Stimulated activated CD4-positive, alpha-beta T cell treated with anti-CD3 and anti-CD28 coated beads, Interleukin-4, amount 100 ng/mL, for 24 hours (primary cell): Measurements from ENCODE around the gene NRXN2.
"Not testable (repeated sequence)": the region's sequence is repeated elsewhere in the genome, so short reads cannot be mapped to it uniquely, and the experiment has no call there.

ENCODE experiments used
- DNase-seq: peaks from one replicate; pipeline ENCODE4 v3.0.0-alpha.2; 2020

The NRXN2 gene

DNA sequence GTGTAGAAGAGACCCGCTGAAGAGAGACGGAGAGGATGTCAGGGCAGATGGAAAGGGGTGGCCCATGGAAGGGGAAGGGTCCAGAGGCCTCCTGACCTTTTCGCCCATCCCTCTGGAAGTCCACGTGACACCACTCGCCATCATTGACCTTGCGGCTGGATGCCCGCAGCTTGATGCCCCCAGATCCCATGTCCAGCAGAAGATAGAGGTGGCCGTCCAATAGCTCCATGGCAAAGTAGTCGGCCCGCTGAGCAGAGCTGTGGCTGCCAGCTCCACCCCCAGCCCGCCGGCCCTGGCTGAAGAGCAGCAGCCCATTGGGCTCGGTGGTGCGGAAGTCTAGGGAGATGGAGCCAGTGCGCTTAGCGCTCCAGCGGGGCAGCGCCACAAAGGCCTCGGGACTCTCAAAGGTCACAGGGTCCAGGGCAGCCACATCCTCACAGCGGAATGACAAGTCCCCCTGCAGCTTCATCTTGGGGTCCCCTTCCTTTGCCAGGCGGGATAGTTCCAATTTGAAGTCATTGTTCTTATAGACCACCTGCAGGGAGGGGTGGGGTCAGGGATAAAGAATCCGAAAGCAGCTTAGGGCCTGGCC lies 55.7 kb downstream of the NRXN2 start:
- DNase-seq = no peak

DNA sequence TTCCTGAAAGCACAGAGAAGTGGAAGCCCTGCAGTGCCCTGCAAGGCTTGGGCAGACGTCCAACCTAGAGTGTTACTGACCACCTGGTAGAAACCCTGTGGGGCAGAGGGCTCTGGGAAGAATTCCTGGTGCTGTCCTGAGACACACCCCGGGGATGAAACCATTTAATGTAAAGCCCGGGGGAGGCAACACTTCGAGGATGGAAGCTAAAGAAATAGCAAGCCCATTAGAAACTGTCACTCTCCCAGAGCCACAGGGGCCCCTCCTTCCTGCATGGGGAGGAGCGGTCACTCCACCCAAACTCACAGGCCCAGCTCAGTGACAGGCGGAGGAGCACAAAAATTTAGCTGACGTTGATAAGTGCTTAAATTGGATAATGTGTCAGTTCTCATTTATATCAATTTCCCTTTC lies 57.6 kb downstream of the NRXN2 start:
- DNase-seq = no peak

DNA sequence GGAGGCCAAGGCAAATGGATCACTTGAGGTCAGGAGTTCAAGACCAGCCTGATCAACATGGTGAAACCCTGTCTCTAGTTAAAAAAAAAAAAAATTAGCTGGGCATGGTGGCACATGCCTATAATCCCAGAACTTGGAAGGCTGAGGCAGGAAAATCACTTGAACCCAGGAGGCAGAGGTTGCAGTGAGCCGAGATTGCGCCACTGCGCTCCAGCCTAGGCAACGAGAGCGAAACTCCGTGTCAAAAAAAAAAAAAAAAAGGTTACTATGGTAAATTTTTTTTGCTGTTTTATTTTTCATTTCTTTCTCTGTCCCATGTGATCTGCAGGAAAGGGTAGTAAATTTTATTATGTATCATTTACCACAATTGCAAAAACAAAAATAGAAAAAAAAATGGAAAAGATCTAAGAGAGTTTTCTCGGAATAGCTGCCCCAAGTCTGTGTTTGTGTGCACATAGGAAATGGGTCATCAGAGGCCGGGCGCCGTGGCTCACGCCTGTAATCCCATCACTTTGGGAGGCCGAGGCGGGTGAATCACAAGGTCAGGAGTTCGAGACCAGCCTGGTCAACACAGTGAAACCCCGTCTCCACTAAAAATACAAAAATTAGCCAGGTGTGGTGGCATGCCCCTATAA lies 58.6 kb downstream of the NRXN2 start:
- DNase-seq = not testable (repeated sequence)

DNA sequence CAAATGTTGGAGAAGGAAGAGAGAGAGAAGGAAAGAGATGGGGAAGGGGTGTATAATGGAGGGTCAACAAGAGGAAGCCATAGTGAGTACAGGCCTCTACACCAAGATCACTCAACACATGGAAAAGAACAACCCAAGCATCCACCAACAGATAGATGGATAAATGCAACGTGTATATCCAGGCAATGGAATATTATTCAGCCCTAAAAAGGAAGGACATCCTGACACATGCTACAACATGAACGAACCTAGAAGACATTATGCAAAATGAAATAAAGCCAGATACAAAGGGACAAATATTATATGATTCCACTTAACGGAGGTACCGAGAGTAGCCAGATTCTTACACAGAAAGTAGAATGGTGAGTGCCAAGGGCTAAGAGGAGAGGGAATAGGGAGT lies 59.3 kb downstream of the NRXN2 start:
- DNase-seq = no peak

DNA sequence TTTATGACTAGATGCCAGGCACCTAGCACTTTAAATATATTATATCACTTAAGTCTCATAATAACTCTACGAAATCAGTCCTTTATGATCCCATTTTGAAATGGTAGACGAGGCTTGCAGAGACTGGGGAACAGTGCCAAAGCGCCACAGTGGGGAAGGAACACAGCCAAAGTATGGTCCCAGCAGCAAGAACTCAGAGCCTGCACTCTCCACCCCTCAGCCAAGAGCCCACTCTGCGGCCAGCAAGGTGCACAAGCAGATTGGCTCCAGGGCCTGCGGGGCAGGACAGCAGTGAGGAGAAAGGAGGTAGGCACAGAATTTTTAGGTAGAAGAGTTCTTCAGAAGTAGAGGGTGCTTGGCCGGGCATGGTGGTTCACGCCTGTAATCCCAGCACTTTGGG lies 61.4 kb downstream of the NRXN2 start:
- no peak for DNase-seq

DNA sequence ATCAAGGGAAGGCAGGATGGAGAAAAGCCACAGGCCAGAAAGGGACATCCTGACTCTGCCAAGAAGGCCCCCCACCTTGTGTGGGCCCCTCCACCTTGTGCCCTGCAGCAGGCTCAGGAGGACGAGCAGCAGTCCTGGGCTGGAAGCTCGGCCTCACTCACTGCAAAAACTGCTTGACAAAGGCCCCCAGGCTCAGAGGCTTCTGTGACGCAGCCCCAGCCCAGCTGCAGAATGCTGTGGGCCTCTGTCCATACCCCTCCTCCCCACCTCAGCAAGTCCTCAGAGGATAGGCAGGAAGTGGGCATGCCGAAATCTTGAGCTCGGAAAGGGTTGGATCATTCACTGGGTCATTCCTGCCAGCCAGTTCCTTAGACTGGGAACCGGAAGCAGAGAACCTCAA lies 61.9 kb downstream of the NRXN2 start:
- no peak for DNase-seq

DNA sequence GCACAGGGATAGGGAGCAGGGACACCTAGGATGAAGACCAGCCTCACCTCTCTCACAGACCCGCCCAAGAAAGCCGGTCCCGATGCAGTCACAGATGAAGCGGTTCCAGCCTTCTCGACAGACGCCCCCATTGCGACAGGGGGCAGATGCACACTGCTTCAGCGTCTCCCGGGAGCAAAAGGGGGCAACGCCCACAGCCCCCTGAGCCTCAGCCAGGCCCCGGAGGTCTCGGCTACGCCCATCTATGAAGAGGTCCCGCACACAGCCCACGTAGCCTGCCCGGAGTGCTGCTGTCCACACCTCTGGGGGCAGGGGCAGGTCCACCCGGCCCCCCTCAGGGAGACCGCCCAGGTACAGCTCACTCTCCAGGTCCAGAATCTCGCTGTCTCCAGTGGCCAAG lies 62.3 kb downstream of the NRXN2 start:
- DNase-seq = no peak

DNA sequence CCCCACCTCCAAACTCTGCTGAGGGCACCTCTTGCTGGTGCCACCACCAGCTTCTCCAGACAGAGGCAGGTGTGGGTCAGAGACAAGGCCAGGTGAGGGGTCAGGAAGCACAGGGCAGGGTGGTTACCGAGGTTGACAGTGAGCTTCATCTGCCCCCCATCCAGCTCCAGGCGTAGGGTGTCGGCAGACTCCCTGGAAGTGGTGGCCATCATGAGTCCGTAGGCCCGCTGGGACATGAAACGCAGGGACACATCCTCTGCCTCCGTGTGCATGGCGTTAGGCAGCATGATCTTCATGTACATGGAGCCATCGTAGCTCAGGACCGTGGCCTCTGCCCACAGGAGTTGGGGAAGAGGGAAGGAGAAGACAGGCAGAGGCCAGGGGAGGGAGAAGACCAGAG lies 62.8 kb downstream of the NRXN2 start:
- DNase-seq = no peak

DNA sequence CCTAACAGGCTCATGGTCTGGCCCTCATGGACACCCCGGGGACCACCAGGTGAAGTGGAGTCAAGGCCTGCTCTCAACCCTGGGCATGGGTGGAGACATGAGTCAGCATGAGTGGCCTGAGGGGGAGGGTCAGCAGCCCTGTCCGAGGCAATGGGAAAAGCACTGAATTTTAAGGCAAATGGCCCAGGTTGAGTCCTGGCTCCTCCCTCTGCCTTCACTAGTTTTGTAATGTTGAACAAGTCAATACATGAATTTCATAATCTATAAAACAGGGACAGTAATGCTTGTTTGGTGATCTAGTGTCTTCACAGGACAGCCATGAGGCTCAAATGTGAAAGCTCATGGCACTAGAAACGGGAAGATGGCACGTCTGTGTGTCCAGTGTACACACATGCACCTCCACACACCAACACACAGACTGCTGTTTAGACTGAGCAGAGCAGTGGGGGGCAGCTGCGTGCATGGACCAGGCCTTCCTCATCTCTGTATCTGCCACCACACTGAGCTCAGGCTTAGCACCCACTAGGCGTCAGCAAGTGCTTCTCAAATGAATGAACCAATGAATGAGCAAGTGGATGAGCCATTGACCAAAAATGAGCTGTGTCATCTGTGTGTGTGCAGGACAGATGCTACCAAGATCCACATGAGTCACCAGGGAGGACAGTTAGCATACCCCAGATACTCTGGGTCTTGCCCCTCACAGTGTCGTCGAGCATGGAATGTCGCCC lies 63.4 kb downstream of the NRXN2 start:
- DNase-seq = no peak

DNA sequence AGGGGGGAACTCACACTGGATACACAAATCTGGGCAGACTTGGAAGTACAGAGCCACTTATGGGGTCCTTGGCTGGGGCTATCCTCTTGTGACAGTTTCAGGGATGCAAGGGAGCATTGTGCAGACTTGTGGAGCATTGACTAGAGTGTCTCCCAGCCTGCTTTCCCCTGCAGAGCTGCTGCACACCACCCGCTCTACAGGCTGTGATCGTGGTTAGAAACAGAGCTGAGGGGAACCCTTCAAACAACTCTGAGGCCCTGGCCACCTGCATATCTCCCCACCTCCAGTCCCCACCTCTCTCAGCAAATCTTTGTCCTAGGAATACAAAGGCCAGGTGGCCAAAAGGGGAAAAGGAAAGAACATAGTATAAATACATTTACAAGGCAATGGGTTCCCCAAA lies 64.7 kb downstream of the NRXN2 start:
- DNase-seq = no peak

DNA sequence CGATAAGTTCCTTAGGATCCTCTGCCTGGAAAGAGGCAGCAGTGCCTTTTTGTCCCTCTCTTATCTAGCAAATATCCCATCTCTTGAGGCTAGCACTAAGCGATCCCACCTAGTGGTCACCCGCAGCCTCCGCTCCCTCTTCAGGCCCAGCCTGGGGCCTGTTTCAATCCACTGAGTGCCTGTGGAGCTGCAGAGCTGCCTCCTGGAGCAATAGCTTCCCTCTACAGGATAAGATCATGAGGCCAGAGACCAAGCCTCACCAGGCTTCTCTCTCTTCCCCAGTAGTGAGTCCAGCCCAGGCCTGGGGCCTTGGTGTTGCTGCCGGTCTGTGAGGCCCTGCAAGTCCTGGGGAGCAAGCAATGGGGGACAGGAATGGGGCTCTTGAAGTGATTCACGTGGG lies 66.1 kb downstream of the NRXN2 start:
- no peak for DNase-seq

DNA sequence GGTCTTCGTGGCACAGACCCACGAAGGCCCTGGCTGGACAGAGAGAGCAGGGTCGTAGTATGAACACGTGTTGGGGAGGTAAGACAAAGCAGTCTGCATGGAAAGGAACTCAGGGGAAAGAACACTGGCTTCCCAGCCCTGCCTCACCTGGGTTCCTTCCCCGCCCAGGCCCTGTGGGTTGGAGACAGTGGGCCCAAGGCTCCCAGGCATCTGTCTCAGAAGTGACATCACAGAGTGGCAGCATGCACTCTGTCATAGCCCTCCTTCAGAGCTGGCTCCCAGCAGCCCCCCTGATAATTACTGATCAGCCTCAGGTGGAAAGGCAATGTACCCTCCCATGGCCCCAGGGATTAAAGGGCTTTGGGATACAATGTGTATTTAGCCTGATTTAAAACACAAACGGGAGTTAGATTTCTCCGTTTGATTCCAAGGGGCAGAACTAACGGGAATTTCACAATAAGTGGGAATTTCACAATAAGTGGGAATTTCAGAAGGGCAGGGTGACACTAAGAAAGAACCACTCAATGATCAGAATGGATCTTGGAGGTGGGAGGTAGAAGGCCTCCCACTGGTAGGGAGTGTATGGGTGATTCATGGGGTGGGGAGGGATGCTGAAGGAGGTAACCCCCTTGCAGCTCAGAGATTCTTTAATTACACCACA lies 66.9 kb downstream of the NRXN2 start:
- no peak for DNase-seq

DNA sequence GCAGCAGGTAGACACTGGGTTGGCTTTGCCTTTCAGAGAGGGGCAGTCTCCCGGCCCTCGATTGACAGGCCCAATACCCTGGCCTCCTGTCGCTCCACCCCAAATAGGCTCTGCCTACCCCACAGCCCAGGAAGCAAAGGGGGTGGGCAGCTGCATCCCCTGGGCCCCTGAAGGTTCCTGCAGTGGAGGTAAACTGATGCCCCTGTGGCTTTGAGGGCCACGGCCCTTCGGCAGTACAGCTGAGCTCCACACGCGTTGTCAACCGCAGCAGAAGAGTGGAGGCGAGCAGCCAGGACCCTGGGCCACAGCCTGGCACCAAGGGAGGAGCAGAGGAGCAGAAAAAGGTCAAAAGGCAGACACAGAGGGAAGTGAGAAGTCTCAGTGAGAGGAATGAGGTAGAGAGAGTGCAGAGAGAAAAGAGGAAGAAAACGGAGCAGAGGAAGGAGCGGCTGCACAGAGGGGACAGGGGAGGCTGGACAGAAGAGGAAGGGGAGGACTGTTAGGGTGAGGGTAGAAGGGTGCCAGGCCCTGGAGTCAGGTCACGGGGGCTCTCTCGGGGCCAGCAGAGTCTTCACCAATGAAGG lies 67.9 kb downstream of the NRXN2 start:
- no peak for DNase-seq

DNA sequence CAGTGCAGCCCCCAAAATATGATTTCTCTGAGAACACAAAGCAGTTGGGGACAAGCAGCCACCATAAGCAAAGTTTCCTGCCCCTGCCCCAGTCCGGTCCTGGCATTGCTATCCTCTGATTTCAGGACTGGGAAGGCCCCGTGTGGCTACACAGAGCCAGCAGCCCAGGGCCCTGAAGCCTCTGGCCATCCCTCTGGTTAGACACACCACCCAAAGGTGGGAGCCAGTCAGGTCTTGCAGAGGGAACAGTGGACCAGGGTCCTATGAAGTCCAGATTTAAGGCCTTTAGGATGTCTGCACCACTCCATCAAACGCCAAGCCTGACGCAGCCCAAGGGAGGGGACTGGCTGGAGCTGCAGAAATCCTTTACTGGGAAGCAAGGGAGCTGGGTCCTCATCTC lies 68.6 kb downstream of the NRXN2 start:
- DNase-seq = no peak

DNA sequence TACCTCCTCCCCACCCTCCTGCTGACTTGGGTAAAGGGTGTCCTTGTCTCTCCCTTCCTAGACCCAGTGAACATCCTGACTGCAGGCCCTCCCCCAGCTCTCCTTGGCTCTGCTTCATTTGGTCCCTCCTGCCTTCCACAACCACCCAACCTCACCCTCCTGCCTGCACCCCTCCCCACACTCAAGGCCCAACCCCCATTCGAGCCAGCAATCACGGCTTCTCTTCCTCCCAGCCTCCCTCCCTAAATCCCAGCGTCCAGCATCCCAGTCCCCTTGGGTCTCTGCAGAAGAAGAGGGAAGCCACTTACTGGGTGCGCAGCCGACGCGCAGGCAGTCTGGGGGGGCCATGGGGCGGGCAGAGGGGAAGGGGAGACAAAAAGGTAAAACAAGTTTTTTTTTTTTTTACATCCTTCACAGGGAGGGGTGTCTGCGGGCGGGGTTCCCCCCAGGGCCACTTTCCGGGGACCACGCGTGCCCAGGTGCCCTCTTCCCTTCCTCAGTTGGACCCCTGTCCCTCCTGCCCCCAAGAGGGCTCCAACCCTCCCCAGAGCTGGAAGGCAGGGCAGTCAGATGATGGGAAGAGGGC lies 69.5 kb downstream of the NRXN2 start:
- no peak for DNase-seq

DNA sequence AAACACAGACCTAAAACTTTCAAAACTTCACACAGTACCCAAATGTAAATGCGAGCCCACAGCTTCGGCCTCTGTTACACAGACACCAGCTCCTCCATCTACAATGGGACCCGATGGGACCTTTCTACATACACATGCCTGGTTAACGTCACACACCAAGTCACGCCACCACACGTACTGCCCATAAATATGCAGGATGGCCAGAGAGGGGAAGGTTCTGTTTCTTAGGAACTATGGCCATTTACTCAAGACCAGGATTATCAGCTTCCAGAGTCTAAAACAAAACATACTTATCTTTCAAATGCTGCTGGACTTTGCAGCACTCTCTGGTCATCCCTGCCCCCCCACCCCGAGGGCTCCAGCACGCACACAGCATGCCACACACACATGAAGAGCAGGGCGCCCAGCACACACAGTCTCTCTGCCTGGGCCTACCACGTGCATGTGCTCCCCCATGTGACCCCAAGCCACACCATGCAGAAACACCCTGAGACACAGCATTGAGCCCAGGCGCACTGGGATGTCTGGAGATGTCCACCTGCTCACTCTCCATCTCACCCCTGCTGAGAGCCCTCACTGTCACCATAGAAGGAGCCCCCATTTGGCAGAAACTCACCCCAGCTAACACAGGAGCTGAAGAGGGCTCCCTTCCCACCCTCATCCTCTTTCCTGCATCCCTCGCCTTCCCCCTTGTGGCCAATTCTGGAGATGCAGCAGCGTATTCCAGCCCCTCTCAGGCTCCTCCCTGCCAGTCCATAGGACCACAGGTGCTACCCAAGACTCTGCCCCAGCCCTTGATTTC lies 70.2 kb downstream of the NRXN2 start:
- DNase-seq = peak; percentile 82

DNA sequence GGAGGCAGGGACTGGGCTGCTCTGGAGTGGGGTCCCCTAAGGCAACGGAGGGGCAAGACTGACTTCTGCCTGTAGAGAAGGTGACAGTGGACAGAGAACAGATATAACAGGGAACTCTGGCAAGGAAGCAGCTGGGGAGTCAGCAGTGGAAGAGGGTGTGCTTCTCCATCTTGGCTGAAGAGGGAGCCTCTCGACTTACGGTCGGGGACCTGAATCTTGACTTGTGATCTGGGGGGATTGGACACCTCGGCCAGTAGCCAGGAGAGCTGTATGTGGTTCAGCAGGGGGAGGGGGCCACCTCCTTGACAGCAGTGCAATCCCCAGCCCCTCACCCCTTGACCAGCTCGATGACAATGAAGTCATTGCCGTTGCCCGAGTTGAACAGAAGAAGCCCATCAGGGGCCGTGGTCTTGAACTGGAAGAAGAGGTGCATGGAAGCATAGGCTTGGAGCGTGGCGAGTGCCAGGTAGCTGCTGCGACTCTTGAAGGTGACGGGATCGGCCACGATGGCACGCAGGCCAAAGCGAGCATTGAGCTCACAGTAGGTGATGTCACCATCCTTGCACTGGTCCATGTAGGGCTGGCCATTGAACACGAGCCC lies 72.0 kb downstream of the NRXN2 start:
- no peak for DNase-seq

DNA sequence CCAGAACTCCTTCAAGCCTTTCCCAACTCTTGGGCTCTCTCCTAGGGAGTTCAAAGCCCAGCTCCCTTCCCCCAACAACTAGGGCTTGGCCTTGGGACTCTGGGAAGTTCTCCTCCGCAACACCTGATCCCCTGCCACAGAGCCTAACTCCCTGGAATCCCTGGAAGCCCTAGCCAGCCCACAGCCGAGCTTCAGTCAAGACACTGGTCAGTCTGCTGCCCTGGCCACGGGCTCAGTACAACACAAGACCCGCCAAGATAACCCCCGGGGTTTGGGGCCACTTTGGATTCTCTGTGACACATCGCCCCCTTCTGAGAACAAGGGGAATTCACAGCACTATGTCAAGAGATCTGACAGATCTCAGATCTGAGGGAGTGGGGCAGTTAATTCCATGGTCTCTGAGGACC lies 73.7 kb downstream of the NRXN2 start:
- no peak for DNase-seq

DNA sequence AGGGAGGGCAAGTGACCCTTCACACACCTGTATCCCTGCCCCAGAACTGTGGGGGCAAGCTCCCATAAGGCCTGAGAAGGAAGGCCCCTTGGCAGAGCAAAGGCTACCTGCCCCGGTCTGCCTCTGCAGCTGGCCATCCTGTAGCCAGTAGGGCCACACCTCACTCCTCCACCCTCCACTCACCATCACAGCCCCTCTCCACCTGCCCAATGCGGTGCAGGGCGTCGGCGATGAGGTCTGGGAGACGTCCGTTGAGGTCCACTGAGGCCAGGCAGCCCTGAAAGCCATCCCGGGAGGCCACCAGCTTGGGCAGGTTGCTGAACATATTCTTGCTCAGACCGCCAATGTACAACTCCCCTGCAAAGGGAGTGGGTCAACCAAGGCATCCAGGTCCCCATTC lies 74.4 kb downstream of the NRXN2 start:
- DNase-seq = no peak

DNA sequence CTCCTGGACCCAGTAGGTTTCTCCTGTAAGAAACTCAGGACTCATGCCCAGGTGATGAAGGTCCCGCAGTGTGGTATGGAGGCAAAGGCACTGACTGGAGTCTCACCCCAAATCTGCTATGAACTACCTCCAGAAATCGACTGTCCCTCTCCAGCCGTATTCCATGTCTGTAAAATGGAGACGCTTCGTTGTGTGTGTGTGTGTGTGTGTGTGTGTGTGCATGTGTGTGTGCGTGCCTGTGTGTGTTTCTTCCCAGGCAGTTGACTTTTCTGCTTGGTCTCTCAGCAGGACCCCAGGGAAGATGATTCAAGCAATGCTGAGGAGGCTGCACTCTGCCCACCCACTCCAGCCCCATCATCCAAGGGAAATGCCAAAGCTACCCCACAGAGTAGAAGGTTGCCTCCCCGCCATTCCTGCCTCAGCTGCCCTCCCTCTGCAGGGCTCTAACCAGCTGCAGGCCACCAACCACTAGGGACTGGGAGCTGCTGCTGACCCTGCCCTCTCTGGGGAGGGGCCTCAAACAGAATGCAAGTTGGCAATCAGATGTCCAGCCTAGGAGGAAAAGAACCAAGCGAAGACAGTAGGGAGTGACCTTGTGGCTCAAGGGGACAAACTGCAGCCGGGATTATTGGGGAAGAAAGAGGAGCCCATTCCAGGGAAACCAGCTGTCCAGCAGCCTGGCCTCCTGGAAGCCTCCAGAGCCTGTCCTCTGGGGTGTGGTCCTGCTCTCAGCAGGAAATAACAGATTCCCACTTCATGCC lies 75.8 kb downstream of the NRXN2 start:
- DNase-seq = no peak

DNA sequence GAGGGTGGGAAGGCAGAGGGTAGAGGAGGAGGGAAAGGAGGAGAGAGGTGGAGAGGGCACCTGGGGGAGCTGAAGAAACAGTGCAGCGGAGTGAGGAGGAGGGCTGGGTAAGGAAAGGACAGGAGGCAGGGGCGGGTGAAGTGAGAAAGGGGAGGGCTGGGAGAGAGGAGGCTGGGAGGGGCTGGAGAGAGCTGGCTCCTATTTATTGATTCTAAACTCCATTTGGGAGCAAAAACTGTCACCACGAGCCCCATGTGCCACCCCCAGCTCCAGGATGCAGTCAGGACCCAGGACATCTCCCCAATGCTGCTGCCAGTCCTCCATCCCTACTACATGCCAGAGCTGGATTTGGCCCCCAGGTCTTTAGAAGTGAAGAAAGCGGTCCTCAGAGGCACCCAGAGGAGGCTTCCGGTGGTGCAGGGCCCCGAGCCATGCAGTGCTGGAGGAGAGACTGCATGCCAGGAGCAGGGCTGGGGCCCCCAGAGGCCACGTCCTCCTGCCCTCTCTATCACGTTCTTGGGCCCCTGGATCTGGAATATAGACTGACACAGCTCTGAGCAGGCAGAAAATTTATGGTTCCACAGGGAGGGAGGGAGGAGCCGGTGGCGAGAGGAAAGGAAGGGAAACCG lies 78.2 kb downstream of the NRXN2 start:
- DNase-seq = no peak
